ENCODE measurements around the gene CUL5.

DNA sequence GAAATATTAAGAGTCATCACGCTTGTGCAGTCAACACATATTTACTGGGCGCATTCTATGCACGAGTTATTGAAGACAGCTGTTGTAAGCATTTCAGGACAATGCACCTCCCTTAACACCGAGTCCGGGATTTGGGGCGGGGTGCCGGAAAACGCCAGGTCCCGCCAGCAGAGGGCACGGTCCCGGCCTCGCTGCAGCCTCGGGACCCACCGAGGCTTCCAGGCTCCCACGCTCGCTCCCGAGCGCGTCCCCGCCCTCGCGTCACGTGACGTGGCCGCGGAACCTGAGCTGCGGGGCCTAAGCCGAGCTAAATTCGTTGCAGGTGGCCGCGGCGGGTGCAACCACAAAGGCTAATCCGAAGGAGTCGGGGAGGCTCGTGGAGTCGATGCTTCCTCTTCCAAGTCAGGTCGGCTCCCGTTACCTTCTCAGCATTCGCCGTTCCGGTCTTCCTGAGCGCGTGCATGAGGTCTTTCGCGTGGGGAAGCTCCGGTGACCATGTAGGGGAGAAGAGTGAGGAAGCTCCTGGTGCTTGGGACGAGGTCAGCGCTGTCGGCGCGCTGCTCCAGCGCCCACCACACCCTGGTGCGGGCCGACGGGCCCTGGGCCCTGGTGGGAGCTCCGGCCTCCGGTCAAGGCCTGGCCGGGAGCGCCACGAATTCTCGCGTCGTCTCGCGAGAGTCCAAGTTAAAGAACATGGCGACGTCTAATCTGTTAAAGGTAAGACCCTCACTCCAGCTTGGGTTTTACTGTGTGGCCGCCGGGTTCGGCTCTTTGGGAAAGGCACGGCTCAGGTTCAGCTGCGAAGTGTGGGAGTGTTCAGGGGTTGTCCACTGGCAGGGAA, at the start of gene CUL5:
- TF ChIP-seq, protein P1, sequence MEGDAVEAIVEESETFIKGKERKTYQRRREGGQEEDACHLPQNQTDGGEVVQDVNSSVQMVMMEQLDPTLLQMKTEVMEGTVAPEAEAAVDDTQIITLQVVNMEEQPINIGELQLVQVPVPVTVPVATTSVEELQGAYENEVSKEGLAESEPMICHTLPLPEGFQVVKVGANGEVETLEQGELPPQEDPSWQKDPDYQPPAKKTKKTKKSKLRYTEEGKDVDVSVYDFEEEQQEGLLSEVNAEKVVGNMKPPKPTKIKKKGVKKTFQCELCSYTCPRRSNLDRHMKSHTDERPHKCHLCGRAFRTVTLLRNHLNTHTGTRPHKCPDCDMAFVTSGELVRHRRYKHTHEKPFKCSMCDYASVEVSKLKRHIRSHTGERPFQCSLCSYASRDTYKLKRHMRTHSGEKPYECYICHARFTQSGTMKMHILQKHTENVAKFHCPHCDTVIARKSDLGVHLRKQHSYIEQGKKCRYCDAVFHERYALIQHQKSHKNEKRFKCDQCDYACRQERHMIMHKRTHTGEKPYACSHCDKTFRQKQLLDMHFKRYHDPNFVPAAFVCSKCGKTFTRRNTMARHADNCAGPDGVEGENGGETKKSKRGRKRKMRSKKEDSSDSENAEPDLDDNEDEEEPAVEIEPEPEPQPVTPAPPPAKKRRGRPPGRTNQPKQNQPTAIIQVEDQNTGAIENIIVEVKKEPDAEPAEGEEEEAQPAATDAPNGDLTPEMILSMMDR (conservative IDR thresholded peaks at IDR 0.05 in 1 of 2, IDR thresholded peaks at IDR 0.05 in 1 of 2; ENCODE audit: low read depth in 1 of 2, low read length in 2 of 2): peak; percentile 79 to 85
- no peak for TF ChIP-seq EZH2 (IDR thresholded peaks at IDR 0.05; ENCODE audit: low read length, missing control alignments)

All from fibroblast of lung (primary cell).